GM19452 (cell line): ENCODE data around the gene CKAP2L.
"Not testable (repeated sequence)": the region's sequence is repeated elsewhere in the genome, so short reads cannot be mapped to it uniquely, and the experiment has no call there.

Experiments
- ATAC-seq: cut with Tn5 transposase; IDR thresholded peaks from one replicate; pipeline ENCODE4 v1.9.1; 2021; ENCODE audit not compliant: unreplicated experiment

CKAP2L gene

DNA sequence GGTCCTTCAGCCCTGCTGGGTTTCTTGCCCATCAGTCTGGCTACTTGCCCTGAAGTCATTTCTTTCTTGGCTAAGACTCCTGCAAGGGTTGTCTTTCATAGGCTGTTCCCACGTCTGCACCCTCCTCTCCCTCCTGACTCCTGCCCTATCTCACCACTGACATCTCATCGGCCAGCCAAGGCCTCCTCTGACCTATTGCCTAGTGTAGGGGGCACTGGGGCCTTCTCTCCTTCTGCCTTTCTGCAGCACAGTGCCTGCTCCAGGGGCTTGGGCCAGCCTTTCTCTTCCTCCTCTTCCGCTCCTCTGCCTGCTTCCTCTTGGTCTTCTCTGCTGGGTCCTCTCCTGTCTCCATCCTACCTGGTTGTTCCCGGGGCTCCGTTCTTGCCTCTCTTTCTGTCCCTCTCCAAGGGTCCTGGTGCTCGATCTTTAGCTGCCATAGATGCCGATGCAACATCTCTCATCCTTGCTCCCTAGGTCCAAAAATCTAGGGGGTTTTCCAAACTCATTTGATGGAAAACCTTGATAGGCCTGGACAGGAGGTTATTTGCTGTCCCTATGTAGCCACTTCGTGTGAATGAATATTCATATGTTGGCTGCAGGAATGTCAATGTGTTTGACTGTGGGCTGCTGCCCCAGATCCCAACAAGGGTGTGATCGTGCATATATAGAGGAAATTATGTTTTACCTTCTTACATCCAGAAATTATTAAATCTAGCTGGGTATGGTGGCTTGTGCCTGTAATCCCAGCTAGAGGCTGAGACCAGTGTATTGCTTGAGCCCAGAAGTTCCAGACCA, 53.3 kb downstream of the CKAP2L start:
- ATAC-seq, result no peak

DNA sequence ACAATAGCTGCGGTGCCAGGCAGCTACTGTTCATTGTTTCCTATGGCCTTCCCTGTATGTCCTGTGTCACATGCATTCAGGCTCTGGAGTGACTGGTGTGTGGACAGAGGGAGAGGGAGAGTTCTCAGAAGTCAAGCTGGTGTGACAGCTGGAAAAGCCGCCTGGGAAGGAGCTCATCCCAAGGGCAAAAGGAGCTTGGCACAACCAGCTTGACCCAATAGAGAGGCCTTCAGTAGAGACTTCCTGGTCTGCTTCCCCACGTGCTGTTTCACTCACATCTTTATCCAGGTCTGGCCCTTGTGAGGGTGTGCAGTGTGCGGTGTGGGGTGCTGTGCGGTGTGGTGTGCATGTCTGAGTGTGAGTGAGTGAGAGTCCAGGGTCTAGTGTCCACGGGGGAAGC, 54.7 kb downstream of the CKAP2L start:
- no peak for ATAC-seq

DNA sequence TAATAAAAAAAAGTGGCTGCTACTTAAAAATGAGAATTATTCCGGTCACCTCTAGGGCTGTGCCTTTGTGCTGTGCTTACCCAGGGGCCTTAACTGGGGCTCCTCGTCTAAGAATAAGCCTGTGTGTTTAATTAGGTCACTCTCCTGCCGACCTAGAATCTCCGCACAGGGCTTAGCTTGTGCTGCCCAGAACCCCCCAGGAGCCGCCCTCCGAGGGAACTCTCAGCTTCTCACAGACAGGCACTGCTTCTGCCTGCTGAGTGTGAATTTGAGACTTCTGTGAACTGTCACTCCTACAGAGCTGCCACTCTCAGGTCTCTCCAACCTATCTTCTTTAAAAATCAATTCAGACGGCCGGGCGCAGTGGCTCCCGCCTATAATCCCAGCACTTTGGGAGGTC, 55.4 kb downstream of the CKAP2L start:
- no peak for ATAC-seq

DNA sequence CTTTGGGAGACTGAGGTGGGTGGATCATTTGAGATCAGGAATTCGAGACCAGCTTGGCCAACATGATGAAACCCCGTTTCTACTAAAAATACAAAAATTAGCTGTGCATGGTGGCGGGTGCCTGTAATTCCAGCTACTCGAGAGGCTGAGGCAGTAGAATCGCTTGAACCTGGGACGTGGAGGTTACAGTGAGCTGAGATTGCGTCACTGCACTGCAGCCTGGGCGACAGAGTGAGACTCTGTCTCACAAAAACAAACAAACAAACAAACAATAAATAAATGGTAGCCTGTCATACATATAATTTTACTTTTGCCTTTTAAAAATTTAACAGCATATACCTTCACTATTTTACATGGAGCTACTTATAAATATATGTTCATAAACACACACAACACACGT, 57.5 kb downstream of the CKAP2L start:
- not testable (repeated sequence) for ATAC-seq

DNA sequence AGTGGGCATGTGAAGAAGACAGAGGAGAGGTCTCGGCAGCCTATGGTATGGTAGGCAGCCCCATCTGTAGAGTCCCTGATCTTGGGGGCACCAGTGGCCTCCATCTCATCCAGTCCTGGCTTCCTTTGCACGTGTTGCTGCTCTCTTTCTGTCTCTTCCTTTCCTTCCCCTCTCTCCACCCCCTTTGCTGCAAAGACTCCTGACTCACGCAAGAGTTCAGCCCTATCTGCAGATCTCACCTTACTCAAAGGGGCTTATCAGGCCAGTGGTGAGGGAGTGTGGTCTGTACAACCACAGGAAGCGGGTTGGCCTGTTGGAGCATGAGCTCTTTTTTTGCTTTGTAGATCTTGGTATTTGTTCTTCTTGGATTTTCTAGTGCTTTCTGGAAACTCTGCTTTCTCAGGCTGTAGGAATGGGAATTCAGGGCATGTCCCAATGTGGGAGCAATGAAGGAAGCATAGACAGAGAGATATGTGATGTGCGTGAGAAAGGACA, 58.2 kb downstream of the CKAP2L start:
- no peak for ATAC-seq

DNA sequence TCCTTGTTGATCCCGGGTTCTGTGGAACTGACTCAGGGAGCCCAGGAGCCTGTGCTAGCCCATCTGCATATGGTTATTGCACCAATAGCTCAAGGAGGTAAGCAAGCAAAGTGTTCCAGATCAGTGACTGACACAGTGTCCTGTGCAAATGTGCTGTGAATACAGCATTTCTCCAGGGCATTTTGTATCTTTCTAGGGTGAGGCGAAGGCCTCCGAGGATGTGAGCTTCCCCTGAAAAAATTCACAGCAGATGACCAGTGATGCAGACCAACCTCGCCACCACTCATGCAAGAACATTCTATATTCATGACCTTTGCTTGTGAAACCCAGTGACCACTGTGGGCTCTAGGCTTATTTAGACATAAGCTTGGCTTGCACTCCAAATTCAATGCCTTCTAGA, 58.8 kb downstream of the CKAP2L start:
- ATAC-seq, result no peak

DNA sequence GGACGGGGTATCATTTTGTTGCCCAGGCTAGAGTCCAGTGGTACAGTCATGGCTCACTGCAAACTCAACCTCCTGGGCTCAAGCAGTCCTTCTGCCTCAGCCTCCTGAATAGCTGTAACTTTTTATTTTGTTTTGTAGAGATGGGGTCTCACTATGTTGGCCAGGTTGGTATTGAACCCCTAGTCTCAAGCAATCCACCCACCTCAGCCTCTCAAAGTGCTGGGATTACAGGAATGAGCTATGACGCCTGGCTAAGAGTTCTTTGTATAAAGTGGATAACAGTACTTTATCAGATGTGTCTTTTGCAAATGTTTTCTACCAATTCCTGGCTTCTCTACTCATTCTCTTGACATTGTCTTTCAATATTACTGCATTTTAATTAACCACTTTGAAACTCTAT, 60.7 kb downstream of the CKAP2L start:
- no peak for ATAC-seq

DNA sequence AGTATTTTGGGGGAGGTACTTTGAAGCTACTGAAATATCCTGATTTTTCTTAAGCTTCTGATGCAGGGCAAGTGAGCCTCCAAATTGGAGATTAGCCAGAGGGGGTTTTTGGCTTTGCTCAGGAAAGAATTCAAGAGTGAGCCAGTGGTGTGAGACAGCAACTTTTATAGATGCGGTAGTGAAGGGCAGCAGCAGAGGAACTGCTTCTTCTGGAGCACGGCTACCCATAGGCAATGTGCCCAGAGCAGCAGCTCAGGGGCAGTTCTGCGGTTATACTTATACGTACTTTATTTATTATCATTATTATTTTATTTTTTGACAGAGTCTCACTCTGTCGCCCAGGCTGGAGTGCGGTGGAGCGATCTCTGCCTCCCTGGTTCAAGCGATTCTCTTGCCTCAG, 63.4 kb downstream of the CKAP2L start:
- no peak for ATAC-seq

DNA sequence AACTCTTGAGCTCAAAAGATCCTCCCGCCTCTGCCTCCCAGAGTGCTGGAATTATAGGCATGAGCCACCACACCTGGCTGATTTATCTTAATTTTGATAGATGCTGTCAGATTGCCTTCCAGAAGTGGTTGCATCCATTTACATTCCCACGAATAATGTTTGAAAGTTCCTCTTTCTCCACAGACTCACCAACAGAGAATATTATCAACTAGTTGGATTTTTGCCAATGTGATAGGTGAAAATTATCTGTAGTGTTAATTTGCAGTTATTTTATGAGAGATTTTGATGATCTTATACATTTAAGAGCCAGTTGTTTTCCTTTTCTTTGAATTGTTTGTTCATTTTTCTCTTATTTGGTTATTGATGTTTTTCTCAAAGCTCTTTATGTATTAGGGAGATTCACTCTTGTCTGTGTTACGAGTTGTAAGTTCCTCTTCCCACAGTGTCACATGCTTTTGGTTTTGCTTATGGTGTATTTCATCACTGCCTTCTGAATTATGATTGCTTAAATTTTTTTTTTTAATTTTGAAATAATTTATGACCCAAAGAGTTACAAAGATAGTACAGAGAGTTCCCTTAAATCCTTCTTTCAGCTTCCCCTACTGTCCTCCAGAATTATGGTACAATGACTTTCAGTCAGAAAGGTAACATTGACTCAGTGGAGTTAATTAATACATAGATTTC, 64.3 kb downstream of the CKAP2L start:
- ATAC-seq, result no peak

DNA sequence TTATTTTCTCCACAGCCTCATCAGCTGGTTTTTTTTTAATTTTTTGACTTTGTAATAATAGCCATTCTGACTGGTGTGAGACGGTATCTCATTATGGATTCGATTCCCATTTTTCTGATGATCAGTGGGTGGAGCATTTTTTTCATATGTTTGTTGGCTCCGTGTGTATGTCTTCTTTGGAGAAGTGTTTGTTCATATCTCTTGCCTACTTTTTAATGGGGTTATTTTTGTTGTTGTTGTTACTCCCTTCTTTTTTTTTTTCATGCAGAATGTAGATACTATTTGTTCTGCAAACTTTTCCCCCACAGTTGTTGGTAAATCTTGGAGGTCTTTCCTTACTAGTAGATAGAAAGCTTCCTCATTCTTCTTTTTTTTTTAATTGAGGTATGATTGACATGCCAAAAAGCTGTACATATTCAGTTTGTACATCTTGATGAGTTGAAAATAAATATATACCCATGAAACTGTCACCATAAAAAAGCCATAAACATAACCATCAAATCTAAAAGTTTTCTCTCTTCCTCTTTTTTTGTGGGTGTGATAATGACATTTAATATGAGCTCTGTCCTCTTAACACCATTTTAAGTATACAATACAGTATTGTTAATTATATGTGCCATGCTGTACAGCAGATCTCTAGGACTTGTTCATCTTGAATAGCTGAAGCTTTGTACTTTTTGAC, 65.4 kb downstream of the CKAP2L start:
- ATAC-seq, result no peak

DNA sequence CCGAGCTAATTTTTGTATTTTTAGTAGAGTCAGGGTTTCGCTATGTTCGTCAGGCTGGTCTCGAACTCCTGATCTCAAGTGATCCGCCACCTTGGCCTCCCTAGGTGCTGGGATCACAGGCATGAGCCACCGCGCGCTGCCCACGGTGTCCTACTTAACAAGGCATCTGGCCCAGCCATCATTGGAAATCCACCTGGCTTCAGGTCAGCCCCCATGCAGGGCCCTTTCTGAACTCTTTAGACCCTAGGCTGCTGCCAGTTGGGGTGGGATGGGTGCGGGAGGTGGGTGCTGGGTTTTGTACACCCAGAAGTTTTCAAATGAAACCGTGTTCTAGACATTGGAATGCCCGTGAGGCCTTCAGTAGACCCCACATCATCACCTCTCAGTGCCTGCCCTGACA, 70.2 kb downstream of the CKAP2L start:
- ATAC-seq, result no peak

DNA sequence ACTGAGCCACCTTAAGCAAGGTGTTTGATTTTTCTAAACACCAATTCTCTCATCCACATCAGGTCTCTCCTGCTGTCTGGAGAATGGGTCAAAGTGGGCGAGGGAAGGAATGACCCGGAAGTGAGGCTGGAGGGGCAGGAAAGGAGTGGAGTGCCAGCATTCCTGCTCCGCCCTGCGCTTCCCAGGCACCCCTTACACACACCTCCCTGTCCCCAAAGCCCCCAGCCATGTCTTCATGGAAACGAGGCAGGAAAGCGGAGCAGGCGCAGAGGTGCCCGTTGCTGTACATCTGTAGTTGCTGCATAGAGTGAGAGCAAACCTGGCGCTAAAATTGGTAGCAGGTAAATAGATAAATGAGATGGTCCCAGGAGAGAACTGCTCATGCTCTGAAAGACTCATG, 70.8 kb downstream of the CKAP2L start:
- ATAC-seq, result no peak

DNA sequence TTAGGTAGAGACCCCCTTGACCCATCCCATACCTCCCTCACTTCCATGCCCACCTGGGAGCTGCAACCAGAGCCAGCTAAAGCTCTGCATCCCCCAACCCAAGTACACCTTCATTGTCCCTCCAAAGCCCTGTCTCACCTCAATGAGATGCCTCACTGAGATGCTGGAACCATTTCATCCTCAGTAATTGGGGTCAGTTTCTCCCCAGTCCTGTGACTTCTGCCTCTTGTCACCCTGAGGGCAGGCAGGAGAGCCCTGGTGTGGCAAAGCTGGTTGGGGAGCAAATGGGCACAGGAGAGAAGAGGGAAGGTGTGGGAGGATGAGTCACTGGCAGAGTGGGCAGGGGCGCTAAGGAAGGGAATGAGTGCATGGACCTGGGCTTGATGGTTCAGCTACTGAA, 71.5 kb downstream of the CKAP2L start:
- ATAC-seq, result no peak

DNA sequence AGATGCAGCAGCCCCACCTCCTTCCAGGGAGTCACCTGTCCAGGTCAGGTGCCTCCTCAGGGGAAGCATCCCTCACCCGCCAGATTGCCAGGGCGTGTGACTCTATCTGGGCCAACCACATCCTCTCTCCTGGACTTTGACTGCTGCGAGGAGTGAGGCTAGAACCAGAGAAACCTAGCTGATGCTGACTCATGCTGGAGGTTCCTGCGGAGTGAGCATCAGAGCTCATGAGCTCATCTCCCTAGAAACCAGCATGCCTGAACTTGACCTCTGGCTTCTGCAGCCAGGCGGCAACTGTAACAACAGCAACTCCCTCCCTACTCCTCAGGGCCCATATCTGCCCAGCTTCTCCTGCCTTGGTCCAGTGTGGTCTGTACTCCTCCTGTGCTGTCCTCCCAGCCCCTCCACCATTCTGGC, 71.9 kb downstream of the CKAP2L start:
- peak; percentile 90 for ATAC-seq

DNA sequence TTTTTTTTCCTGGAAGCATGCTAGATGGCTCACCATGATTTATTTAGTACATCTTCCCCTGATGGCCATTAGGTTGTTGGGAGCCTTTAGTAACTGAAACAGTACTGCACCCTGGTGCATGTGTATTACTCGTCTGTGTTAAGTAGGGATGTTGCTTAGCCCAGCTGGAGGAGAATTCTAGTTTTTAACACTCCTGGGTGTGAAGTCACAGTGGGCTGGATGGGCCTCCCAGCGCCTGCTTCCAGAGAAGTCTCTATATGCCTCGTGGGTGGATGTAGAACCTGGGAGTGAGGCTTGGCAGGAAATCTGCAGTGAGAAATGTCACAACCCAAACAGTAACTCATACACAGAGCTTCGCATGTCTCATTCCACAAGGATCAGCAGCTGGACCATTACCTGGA, 72.5 kb downstream of the CKAP2L start:
- no peak for ATAC-seq

DNA sequence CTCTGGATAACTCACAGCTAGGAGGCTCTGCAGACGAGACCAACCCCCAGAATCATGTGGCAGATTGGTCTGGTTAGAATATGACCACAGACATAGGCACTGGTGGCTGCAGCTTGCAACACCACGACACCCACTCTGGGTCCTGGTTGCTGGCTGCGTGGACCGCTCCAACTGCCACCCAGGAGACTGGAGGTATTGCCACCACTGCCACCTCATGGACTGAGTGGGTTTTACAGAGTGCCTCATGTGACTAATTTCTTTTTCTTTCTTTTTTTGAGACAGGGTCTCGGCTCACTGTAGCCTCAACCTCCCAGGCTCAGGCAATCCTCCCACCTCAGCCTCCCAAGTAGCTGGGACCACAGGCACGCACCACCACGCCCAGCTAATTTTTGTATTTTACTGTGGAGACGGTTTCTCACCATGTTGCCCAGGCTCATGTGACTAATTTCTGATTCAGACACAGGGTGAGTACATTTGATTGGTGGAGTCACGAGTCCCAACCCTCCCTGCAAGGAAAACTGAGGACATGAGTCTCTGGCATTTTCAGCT, 73.5 kb downstream of the CKAP2L start:
- no peak for ATAC-seq

DNA sequence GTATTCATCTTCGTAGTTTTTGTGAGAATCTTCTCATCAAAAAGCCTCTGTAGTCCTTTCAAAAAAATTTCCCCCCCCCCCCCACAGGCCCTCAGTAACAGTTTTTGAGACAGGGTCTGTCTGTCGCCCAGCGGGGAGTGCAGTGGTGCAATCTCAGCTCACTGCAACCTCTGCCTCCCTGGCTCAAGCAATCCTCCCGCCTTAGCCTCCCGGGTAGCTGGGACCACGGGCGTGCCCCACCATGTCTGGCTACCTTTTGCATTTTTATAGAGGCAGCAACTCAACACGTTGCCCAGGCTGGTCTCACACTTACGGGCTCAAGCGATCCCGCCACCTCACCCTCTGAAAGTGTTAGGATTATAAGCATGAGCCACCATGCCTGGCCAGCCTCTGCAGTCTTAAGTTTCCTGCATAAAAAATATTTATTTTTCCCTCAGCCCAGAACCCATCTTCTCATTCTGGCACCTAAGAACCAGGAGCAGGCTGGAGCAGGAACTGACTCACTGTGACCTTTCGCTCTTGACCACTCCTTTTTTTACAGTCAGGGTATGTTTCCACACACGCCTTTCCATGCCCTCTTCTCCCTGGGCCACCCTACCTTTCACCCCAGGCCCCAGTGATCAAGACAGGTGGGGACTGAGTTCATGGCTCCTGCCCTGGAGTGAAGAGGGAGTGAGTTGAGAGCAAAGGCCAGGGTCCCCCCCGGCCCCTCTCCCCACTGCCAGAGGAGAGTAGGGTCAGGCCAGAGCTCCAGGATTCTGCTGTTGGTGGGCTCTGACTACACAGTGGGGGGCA, 76.1 kb downstream of the CKAP2L start:
- ATAC-seq, result no peak

DNA sequence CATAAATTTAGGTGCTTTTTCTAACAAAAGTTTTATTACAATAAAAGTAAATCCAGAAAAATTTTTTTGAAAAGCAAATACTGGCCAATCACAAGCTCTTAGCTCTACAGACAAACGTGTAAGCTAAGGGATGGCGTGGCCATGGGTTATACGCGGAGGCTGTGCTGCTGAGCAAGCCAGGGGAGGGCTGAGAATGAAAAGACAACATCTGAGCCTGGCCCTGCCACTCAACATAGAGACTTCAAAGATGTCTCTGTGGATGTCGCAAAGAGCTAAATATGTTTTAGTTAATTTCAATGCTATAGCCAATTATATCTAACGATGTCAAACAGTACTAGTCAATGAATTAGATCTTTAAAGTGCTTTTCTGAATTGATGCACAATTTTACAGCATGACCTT, 76.9 kb downstream of the CKAP2L start:
- no peak for ATAC-seq
